DLD1 (cell line): ENCODE measurements around the gene ELFN2.

ENCODE experiments used
- in situ Hi-C: cut with HindIII; loops from 2 replicates; pipeline ENCODE4 v1.10.0; 2017; ENCODE audit warnings: low sequenced_read_pairs

The ELFN2 gene

DNA sequence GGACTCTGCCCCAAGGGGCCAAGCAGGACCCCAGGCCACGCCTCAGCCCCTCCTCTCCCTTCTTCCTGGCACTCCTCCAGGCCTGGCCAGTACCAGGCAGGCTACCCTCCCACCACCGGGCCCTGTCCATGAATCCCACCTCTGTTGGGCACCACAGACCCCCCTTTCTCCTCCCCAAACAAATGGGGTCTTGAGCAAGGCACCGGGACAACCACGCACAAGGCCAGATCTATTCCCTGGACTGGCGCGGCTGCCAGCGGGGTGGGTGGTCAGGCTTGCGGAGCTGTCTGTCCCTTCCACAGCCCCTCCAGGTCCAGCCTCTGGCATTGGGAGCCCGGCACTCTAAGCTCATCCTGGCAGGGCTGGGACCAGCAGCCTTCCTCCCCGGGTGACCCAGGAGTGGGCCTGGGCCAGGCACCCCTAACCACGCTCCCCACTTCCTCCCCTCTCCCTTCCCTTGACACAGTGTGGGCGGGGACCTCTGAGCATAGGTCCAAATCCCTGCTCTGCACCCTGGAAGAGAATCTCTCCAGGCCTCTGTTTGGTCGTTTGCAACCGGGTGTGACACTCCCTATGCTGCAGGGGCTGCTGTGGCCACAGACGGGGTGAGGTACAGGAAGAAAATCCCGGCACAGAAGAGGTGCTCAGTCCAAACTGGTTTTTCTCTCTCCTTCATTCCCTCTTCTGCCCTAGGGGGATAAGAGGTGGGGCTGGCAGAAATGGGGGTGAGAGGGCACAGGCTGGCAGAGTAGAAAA, 14.6 kb downstream of the ELFN2 start:
- in situ Hi-C loops, result no loop called here

DNA sequence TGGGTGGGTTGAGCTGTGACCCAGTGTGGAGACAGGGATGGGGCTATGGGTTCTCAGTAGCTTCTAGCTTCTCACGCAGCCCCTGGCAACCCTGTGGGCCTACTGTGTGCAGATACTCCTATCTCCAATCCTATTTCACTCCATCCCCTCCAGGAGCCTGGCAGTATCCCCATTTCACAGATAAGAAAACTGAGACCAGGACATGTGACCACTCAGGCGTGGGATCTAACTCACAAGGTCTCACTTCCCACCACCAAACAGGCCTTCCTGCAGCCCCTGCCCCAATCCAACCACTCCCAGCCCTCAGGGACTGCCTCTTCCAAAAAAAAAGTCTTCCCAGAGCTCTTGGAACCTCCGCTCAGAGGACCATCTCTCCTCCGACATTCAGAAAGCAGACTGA, 15.6 kb downstream of the ELFN2 start:
- in situ Hi-C loops, result no loop called here

DNA sequence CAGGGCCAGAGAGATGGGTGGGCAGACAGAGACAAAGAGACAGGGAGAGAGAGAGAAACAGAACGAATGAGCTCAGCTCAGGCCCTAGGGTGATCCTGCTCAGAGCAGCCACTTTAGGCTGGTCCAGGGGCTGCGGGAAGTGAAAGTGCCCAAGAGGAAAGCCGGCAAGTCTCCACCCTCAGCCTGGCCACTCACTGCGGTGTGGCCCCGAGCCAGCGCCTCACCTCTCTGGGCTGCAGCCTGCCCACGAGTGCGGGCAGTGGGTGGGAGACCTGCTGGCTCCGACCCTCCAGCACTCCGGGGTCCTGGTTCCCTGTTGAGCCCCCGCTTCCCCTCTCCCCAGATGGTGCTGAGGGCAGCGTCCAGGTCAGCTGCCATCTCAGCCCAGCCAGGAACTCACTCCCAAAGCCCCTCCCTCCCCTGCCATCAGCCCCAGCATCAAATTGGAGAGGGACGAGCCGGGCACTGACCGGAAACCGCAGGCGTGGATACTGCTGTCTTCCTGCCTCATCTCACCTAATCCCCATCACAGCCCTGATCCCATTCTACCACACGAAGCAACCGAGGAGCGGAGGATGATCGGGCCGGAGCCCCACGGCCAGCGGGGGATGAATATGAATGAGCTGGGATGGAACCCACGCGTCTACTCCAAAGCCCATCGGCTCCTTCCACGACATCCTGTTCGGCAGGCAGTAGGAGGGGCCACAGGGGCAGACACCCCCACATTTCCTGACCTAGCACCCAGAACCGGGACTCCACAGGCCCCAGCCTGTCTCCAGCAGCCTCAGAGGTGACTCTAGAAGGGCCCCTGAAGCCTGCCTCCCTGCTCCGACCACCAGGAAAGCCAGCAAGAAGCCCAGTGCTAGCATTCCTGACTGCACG, 16.9 kb downstream of the ELFN2 start:
- in situ Hi-C loops, result no loop called here

DNA sequence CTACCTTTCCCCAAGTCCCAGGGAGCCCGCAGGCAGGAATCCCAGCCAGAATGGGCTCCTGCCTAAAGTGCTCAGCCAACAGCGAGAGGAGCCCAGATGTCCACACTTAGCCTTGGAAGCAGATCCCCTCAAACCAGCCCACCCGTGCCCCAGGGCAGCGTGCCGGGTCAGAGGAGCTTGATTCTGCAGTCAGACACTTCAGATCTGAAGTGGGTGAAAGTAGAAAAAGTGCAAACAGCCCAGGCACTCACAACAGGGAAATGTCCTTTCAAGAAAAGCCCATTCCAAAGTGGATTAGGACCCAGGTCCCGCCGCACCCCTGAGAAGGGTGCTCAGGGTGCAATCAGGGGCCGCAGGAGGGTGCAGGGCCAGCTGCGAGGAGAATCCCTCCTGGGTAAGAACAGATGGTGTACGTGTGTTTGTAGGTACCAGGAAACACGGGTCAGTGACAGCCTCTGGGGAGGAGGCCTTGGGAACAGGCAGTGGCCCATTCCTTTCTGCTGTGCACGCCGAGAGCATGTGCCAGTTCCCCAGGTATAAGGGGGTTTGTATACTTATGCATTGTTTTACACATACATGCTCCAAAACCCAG, 17.7 kb downstream of the ELFN2 start:
- in situ Hi-C loops, result no loop called here

DNA sequence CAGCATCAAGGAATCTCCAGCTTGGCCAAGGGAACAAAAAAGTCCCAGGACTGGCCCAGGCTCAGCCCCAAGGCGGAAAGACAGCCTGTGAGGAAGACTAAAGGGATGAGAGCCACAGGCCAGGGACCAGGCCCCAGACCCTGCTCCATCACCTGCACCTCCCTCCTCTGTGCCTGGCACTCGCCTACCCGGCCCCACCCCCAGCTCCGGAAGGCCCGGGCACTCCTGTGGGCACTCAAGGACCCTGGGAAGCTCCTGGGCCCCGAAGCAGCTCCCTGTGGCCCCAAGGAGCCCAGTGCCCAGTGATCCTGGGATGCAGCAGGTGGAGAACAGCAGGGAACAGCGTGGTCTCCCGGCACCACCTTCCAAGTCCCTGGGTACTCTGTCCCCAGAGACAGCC, 18.2 kb downstream of the ELFN2 start:
- in situ Hi-C loops, result no loop called here

DNA sequence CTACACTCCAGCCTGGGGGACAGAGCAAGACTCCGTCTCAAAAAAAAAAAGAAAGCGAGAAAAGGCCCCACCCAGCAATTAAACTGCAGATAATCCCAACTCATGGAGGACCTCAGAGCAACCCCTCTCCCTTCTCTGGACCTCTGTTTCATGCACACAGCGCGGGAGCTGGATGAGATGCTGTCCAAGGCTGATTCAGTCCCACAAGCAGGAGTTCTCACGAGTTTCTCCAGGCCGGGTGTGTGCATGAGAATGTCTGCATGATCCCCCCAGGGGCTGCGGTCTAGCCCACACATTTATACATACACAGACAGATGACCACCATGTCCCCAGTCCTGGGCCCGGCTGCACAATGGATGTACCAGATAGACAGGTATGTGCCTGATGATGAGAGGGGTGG, 19.4 kb downstream of the ELFN2 start:
- in situ Hi-C loops, result no loop called here

DNA sequence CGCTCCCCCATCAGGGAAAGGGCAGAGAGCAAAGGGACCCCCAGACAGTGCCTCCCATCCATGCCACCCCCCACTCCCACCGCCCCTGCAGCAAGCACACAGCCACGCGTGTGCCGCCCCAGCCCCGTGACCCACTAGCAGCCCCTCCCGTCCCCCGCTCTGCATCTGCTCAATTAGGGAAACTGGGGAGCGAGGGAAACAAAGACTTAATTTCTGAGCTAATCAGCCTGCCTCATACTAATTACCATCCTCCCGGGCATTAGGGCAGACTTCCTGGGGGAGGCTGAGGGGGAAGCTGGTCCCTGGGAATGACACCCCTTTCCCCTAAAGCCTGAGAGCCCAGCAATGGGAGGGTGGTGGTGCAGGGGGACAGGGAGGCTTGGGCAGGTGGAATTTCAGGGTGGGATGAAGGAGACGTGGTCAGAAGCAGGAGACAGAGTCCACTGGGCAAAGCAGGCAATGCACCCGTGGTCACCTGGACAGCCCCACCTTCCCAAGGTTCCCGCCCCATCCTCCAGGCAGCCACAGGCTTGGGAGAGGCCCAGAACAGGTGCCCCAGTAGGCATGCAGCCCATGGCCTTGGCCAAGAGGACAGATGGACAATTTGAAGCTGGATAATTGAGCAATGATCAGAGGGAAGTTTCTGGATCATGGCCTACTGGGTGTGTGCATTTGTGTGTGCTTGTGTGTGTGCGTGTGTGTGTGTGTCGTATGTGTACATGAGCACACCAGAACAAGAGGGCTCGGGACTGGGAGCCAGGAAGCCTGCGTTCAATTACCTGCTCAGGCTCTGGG, 20.6 kb downstream of the ELFN2 start:
- in situ Hi-C loops, result no loop called here

DNA sequence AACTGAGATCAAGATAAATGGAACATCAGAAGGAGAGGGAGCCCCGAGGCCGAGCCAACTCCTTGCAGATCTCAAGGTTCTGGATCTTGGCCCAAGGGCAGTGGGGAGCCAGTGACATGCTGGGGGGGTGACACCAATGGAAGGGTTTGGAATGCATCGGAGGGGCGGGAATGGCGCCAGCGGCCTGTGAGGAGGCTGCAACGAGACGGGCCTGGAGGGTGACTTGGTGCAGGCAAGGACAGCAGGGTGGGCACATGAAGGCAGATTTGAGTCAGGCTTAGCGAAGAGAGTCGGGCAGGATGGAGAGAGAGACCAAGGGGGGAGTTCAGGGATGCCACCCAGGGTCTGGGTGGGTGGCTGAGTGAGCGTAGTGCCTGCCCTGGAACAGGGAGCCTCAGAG, 23.2 kb downstream of the ELFN2 start:
- in situ Hi-C loops, result no loop called here

DNA sequence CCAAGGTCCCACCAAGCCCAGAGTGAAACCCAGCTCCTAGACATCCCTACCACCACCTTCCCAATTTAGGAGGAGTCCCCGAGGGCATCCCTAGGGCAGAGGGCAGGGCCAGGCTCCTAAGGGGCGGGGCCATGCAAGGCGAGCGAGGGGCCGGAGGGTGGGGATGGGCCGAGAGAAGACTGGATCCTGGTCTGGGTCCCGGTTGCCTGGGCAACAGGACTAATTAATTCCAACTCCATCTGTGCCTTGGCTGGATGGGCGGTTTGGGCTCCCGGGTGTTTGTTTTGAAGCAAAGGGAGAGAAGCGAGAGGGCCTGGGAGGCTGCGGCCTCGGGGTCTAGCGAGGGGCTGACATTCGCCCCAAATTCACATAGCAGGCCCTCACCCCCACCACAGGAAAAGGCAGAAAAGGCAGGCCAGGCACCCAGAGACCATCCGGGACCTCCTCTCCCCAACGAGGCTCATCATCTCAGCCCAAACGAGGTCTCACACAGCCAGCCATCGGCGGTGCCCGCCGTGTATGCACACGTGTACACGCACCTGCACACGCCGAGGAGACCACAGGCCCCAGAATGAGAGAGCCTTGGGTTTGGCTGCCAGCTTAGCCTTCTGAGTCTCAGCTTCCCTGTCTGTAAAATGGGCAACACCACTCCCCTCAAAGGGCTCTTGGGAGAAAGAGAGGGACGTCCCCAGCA, 23.9 kb downstream of the ELFN2 start:
- in situ Hi-C loops, result no loop called here

DNA sequence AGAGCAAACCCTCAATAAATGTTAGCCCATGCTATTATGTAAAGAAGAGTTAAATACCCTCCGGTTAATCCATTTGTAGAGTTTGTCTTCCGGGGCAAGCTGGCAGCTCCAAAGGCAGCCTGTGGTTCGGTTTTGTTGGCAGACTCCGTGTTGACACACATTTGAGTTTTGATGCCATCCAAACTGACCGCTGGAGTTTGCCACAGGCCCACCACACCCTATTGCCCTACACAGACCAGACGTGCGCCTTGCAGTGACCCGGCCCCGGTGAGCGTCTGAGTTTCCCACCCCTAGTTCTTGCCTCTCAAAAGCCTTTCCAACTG, 25.1 kb downstream of the ELFN2 start:
- in situ Hi-C loops, result no loop called here

DNA sequence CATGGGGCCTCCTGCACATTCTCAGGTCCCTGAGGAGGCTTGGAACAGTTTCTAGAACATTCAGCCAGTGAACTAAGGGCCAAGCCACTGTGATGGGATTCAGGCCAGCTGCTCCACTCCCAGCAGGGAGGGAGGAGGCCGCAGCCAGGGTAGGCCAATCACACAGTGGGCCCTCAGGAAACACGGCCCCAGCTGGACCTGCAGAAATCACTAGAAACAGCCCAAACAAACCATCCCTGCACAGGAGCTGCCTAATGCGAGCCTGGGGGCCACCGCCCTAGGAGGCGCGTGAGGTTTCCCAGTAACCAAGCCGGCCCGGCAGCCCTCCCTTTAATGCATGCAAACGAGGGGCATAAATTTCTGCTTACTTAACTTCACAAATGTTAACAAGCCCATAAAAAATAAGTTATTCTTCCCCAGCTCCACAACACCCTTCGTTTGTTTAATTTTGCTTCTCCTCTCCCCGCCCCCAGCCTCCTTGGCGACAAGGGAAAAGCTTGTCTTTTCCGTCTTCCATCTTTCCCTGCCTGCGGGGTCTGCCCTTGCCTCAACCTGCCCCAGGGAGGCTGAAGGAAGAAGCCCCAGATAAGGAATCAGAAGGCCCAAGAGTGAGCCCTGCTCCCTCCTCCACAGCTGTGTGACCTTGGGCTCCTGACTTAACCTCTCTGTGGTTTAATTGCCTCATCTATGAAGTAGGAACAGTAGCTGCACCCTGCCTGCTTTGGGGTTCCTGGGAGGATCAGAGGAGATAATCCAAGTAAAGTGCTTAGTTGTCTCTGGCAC, 25.7 kb downstream of the ELFN2 start:
- in situ Hi-C loops, result no loop called here

DNA sequence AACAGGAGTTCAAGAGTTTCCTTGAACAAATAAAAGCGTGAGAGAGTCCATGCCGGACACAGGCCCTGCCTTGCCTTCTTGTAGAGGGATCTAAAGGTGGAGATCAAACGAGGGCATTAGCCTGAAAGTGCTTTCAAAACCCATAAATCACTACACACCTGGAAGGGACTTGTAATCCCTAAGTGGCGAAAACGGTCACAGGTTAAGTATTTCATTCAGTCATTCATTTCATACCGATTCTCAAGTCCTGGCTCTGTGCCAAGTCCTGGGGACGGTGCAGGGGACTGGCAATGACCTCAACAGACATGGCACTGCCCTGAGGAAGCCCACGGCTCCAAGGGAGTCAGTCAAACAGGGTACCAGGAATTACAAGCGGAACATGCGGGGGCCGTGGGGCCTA, 26.6 kb downstream of the ELFN2 start:
- in situ Hi-C loops, result no loop called here

DNA sequence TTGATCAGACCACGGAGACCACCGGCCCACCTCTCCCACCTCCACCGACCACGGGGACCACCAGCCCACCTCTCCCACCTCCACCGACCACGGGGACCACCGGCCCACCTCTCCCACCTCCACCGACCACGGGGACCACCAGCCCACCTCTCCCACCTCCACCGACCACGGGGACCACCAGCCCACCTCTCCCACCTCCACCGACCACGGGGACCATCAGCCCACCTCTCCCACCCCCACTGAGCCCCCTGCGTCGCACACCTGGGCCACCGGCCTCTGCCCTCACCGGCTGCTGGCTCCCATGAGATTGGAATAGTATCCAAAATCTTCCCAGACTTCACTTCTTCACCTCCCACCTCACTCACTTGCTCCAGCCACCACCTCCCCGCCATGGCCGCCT, 27.8 kb downstream of the ELFN2 start:
- in situ Hi-C loops, result loop anchor here (10.0 kb wide), 1 partner anchor 65 kb away; no protein-coding TSS in a partner anchor

DNA sequence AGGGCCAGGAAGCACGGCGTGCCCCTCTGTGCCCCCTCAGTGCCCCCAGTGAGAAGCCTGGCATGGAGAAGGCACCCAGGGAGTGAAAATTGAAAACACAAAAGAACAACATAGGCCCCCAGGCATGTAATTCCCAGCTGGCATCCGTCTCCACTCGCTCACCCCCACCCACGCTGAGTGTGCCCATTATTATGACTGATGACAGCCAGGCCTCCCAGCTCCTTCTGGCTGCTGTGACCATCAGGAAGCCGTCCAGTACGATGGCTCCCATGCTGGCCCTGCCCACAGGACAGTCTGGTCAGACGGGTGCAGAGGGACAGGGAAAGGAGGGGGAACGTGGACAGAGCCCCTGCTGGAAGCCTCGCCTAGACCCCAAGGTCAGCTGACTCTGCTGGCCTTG, 30.1 kb downstream of the ELFN2 start:
- in situ Hi-C loops, result loop anchor here (10.0 kb wide), 1 partner anchor 62 kb away; no protein-coding TSS in a partner anchor

DNA sequence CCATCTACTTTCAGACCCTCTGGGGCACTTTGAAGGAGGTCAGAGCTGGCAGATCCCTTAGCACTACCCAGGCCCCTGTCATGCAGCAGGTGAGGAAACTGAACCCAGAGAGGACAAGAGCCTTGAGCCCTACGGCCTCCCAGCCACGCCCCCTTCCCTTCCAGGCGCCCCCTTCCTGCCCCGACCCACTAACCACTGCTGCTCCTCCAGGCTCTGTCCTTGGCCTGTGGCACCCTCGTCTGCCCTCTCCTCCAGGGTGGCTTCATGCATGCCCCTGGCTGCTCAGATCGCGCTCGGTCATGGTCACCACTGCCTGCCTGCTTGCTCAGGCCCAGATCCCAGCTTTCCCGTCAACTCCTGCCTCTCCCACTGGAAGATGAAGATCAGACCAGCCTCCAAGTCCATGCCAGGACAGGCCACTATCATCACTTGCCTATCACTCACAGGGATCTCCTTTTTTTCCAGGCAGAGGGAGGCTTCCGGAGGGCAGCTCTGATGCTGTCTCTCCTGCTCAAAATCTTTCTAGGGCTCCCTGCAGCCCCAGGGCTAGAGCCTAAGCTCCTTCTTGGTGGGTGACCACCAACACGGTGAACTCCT, 30.7 kb downstream of the ELFN2 start:
- in situ Hi-C loops, result loop anchor here (10.0 kb wide), 1 partner anchor 62 kb away; no protein-coding TSS in a partner anchor

DNA sequence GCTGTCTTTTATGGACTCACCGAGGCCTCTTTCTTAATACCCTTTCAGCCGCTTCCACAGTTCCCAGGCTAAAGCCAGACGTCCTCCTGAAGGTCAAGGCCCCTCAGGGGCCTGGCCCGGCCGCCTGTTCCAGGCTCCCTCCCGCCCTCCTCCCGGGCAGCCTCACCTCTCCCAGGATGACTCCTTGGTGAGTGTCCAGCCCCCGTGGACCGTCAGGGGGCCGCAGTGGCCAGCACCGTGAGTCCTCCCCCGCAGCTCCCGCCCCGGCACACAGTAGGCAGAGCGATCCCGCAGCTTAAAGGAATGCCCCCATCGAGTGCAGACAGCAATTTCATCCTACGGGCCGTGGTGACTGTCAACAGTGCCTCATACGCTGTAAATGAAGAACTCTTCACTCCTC, 32.9 kb downstream of the ELFN2 start:
- in situ Hi-C loops, result loop anchor here (10.0 kb wide), 1 partner anchor 60 kb away; no protein-coding TSS in a partner anchor

DNA sequence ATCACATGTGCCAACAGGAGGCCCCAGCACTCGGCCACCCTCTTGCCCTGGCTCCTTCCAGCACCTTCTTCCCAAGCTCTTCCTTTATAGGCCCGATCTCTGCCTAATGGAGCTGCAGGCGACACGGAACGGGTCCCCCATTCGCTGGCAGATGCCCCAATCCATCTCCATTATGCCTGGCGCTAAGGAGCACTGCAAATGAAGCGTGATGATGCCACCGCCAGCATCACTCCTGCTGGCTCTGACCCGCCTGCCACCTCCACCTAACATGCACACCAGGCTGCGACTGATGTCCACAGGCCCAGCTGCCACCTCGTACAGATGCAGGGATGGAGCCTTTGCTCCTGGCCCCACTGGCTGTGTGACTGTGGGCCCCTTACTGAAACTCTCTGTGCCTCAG, 33.5 kb downstream of the ELFN2 start:
- in situ Hi-C loops, result loop anchor here (10.0 kb wide), 1 partner anchor 59 kb away; no protein-coding TSS in a partner anchor

DNA sequence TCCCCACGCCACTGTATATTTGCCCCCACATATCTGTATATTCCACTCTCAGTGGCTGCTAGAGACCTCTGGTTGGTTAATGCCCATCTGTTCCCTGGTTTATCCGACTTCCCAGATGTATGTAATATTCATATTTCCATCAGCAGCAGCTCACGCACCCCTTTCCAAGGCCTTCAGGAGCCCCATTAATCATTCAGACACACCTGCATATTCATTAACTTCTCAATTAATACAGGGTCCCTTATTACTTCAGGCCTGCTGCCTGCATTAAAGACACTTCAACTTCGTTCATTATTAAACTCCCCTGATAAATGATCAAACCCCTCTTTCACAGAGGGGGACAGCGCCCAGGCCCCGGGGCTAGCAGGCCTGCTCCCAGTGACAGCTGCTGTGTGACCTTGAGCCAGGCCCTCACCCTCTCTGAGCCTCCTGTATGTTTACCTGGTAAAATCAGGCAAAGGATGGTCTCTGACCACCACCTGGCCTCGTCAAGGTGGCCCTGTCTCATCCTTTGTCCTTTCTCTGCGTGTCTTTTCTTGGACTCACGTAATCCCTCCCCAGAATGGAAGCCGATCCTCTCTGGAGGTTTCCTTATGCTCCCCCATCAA, 34.5 kb downstream of the ELFN2 start:
- in situ Hi-C loops, result loop anchor here (10.0 kb wide), 1 partner anchor 58 kb away; no protein-coding TSS in a partner anchor

DNA sequence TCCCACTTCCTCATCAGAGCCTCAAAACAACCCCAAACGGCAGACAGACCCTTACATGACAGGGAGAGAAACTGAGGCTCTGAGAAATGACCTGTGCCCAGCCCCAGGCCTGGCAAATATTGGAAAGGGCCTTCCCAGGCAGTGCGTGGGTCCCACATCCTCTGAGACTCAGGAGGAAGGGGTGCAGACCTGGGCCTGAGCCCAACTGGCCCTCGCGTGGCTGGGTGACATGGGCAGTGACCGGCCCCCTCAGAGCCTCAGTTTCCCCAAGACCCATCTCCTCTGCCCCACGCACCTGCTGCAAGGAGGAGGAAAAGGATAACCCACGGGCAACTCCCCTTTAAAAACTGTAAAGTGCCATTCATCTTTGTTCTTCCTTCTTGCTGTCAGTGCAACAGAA, 35.6 kb downstream of the ELFN2 start:
- in situ Hi-C loops, result loop anchor here (10.0 kb wide), 1 partner anchor 57 kb away; no protein-coding TSS in a partner anchor
